HepG2 (cell line): Measurements from ENCODE around the gene ANXA7. TPM values are rescaled to one million over a fixed set of nuclear protein-coding genes. Genes with fewer than 3 reads are reported as not detected.

ENCODE experiments used
- ARNT2 ChIP-seq: sonication (generic); formaldehyde crosslinking; IDR thresholded peaks from 2 replicates; pipeline ENCODE4 v1.8.0; 2022; ENCODE audit warnings: mild to moderate bottlenecking, low read depth, missing genetic modification reagents, moderate library complexity
- CEBPG ChIP-seq: IDR thresholded peaks from 2 replicates; pipeline ENCODE4 v1.6.1; 2016
- CENPT ChIP-seq: sonication (generic); formaldehyde crosslinking; IDR thresholded peaks from 2 replicates; pipeline ENCODE4 v1.8.0; 2022; ENCODE audit warnings: low read depth, mild to moderate bottlenecking, moderate library complexity, missing genetic modification reagents
- EED ChIP-seq: sonication (generic); formaldehyde crosslinking; IDR thresholded peaks from 2 replicates; pipeline ENCODE4 v1.5.0; 2020; ENCODE audit warnings: mild to moderate bottlenecking, missing genetic modification reagents
- ERF ChIP-seq: IDR thresholded peaks from 2 replicates; pipeline ENCODE4 v1.6.1; 2018; ENCODE audit warnings: missing biosample characterization, missing genetic modification reagents
- GTF3A ChIP-seq: sonication (generic); formaldehyde crosslinking; conservative IDR thresholded peaks from 2 replicates; pipeline ENCODE4 v1.4.0; 2020; ENCODE audit warnings: mild to moderate bottlenecking, missing genetic modification reagents
- HDAC2 ChIP-seq: sonication (generic); formaldehyde crosslinking; IDR thresholded peaks from 2 replicates; pipeline ENCODE4 v1.4.0; 2020; ENCODE audit warnings: missing genetic modification reagents
- KLF11 ChIP-seq: IDR thresholded peaks from 2 replicates; pipeline ENCODE4 v1.6.1; 2016; ENCODE audit warnings: missing compliant biosample characterization
- SMC3 ChIP-seq: IDR thresholded peaks from 2 replicates; pipeline ENCODE4 v1.6.1; 2011; ENCODE audit warnings: low read length, improper control_type of control experiment
- SPEN ChIP-seq: sonication (generic); formaldehyde crosslinking; IDR thresholded peaks from 2 replicates; pipeline ENCODE4 v1.5.1; 2020; ENCODE audit warnings: low read depth, mild to moderate bottlenecking, missing genetic modification reagents
- STAT5B ChIP-seq: sonication (generic); formaldehyde crosslinking; IDR thresholded peaks from 2 replicates; pipeline ENCODE4 v1.4.0; 2020; ENCODE audit warnings: missing genetic modification reagents
- THAP11 ChIP-seq: IDR thresholded peaks from 2 replicates; pipeline ENCODE4 v1.6.1; 2016; ENCODE audit warnings: missing biosample characterization, missing genetic modification reagents
- TOE1 ChIP-seq: sonication (generic); formaldehyde crosslinking; IDR thresholded peaks from 2 replicates; pipeline ENCODE4 v1.4.0; 2020; ENCODE audit warnings: mild to moderate bottlenecking, missing genetic modification reagents
- YY1 ChIP-seq: IDR thresholded peaks from 2 replicates; pipeline ENCODE4 v1.6.1; 2011; ENCODE audit warnings: low read length, low read depth, moderate library complexity, mild to moderate bottlenecking; ENCODE audit not compliant: insufficient read depth, insufficient replicate concordance
- ZFP36L1 ChIP-seq: sonication (generic); formaldehyde crosslinking; IDR thresholded peaks from 2 replicates; pipeline ENCODE4 v1.8.0; 2022; ENCODE audit warnings: mild to moderate bottlenecking, missing genetic modification reagents, moderate library complexity
- ZIK1 ChIP-seq: sonication (generic); formaldehyde crosslinking; IDR thresholded peaks from 2 replicates; pipeline ENCODE4 v1.5.0; 2020; ENCODE audit warnings: mild to moderate bottlenecking, low read depth, missing genetic modification reagents, borderline replicate concordance
- ZMYM3 ChIP-seq: sonication (generic); formaldehyde crosslinking; IDR thresholded peaks from 2 replicates; pipeline ENCODE4 v1.5.1; 2020; ENCODE audit warnings: mild to moderate bottlenecking, missing genetic modification reagents
- ZNF430 ChIP-seq: sonication (generic); formaldehyde crosslinking; IDR thresholded peaks from 2 replicates; pipeline ENCODE4 v1.9.0; 2021; ENCODE audit warnings: mild to moderate bottlenecking, missing genetic modification reagents
- ZNF552 ChIP-seq: sonication (generic); formaldehyde crosslinking; IDR thresholded peaks from 2 replicates; pipeline ENCODE4 v1.9.0; 2022; ENCODE audit warnings: missing genetic modification reagents, mild to moderate bottlenecking, borderline replicate concordance
- ZNF569 ChIP-seq: sonication (generic); formaldehyde crosslinking; IDR thresholded peaks from 2 replicates; pipeline ENCODE4 v1.5.0; 2020; ENCODE audit warnings: mild to moderate bottlenecking, missing genetic modification reagents, moderate library complexity, borderline replicate concordance
- ZNF660 ChIP-seq: sonication (generic); formaldehyde crosslinking; IDR thresholded peaks from 2 replicates; pipeline ENCODE4 v1.5.1; 2020; ENCODE audit warnings: mild to moderate bottlenecking, low read depth, missing genetic modification reagents, borderline replicate concordance
- ZNF772 ChIP-seq: sonication (generic); formaldehyde crosslinking; IDR thresholded peaks from 2 replicates; pipeline ENCODE4 v1.5.0; 2020; ENCODE audit warnings: mild to moderate bottlenecking, missing genetic modification reagents
- ZNF780A ChIP-seq: sonication (generic); formaldehyde crosslinking; IDR thresholded peaks from 2 replicates; pipeline ENCODE4 v1.8.0; 2022; ENCODE audit warnings: mild to moderate bottlenecking, missing genetic modification reagents, moderate library complexity
- polyA plus RNA-seq, 8 experiments: library from polyadenylated mRNA; depleted of rRNA in 3 of 8; stranded (reverse) in 7 of 8; unstranded in 1 of 8; fragments of >200 nt; fragmentation: Illumina TruSeq in 4 of 8; extraction: Trizol in 4 of 8; gene quantifications; 2 replicates each; pipeline versions ENCODE4 v1.2.1 to v1.2.3, GENCODE V29; 2011 to 2016; ENCODE audit warnings: low read depth in 4 of 8, missing spikeins in 1 of 8, mixed read lengths in 1 of 8; ENCODE audit not compliant: insufficient read depth in 1 of 8
- total RNA-seq, 5 experiments: library from RNA; depleted of rRNA; stranded (reverse); fragments of >200 nt; fragmentation: Illumina TruSeq; extraction: Trizol; gene quantifications; 2 replicates each; pipeline ENCODE4 v1.2.3, GENCODE V29; 2016; ENCODE audit warnings: low read depth in 1 of 5
- TF ChIP-seq, protein P1 (sequence below): sonication (generic); formaldehyde crosslinking; IDR thresholded peaks from 2 replicates; pipeline ENCODE4 v1.8.1; 2022; ENCODE audit warnings: low read depth, mild to moderate bottlenecking, missing genetic modification reagents
- TF ChIP-seq, protein P2 (sequence below): conservative IDR thresholded peaks from 2 replicates; pipeline ENCODE4 v1.6.1; 2018; ENCODE audit warnings: missing genetic modification reagents
- TF ChIP-seq, protein P3 (sequence below): sonication (generic); formaldehyde crosslinking; IDR thresholded peaks from 2 replicates; pipeline ENCODE4 v1.8.1; 2023; ENCODE audit warnings: missing genetic modification reagents, inconsistent platforms, borderline replicate concordance

ANXA7 gene
- total and polyA plus RNA-seq, 2 of the 13 experiments (the other 11 are each of a cell fraction or from before 2014, with no cell fraction given) = 54.8 to 89.0 TPM

DNA sequence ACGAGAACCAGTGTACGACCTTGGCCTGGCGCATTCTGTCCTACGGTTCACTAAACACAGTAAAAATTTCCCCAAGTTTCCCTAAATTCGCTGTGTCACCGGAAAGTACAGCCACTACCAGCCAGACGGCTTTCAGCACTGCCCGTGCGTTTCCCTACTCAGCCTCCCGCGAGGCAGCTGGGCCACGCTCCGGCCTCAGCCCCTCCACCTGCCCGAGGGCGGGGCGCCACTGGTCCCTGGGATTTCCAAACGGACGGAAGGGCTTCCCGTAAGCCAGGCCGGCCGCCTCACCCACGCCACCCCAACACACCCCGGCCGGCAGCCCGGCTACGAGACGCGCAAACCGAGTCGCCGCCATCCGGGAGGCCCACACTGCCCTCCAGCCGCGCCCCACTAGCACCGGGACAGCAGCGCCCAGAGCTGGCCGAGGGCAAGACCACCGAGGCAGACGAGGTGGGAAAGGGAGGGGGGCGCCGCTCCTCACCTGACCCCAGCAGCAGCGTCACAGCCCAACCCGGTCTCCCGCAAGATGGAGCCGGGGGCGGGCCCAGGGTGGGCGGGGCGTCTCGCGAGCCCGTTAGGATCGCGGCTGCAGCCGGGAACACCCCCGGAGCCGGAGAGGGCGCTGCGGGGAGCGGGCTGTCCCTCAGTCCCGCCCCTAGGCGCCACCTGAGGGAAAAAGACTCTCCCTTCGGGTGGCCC lies at the start of gene ANXA7 (continued):
- TF ChIP-seq, protein P1, sequence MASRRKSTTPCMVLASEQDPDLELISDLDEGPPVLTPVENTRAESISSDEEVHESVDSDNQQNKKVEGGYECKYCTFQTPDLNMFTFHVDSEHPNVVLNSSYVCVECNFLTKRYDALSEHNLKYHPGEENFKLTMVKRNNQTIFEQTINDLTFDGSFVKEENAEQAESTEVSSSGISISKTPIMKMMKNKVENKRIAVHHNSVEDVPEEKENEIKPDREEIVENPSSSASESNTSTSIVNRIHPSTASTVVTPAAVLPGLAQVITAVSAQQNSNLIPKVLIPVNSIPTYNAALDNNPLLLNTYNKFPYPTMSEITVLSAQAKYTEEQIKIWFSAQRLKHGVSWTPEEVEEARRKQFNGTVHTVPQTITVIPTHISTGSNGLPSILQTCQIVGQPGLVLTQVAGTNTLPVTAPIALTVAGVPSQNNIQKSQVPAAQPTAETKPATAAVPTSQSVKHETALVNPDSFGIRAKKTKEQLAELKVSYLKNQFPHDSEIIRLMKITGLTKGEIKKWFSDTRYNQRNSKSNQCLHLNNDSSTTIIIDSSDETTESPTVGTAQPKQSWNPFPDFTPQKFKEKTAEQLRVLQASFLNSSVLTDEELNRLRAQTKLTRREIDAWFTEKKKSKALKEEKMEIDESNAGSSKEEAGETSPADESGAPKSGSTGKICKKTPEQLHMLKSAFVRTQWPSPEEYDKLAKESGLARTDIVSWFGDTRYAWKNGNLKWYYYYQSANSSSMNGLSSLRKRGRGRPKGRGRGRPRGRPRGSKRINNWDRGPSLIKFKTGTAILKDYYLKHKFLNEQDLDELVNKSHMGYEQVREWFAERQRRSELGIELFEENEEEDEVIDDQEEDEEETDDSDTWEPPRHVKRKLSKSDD (CRISPR knock-in tag) = no peak
- TF ChIP-seq SMC3 = no peak
- TF ChIP-seq ZNF569 = peak; percentile 66; the same call in 1 of the 2 replicates
- peak; percentile 42; the same call in 1 of the 2 replicates for TF ChIP-seq HDAC2 (CRISPR knock-in tag)
- no peak; the same call in 1 of the 2 replicates for TF ChIP-seq TOE1
- TF ChIP-seq ZNF552 (CRISPR knock-in tag) = no peak
- TF ChIP-seq CEBPG = no peak
- 0 out of 2 replicates have a peak, but pooled peaks have one; percentile 21 for TF ChIP-seq ZIK1 (CRISPR knock-in tag)
- peak; percentile 87; the same call in 1 of the 2 replicates for TF ChIP-seq ZNF772 (CRISPR knock-in tag)
- TF ChIP-seq, protein P2, sequence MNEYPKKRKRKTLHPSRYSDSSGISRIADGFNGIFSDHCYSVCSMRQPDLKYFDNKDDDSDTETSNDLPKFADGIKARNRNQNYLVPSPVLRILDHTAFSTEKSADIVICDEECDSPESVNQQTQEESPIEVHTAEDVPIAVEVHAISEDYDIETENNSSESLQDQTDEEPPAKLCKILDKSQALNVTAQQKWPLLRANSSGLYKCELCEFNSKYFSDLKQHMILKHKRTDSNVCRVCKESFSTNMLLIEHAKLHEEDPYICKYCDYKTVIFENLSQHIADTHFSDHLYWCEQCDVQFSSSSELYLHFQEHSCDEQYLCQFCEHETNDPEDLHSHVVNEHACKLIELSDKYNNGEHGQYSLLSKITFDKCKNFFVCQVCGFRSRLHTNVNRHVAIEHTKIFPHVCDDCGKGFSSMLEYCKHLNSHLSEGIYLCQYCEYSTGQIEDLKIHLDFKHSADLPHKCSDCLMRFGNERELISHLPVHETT (CRISPR knock-in tag) = 0 out of 2 replicates have a peak, but pooled peaks have one; percentile 27
- TF ChIP-seq EED = no peak
- TF ChIP-seq ARNT2 (CRISPR knock-in tag) = peak; percentile 74; the same call in 1 of the 2 replicates
- TF ChIP-seq KLF11 (CRISPR knock-in tag) = peak; percentile 21; the same call in 1 of the 2 replicates
- TF ChIP-seq ZFP36L1 (CRISPR knock-in tag) = peak; percentile 66; the same call in 1 of the 2 replicates
- peak; percentile 85 for TF ChIP-seq SPEN
- TF ChIP-seq YY1 = peak; percentile 89
- peak; percentile 79 for TF ChIP-seq THAP11 (CRISPR knock-in tag)
- TF ChIP-seq GTF3A (CRISPR knock-in tag) = 0 out of 2 replicates have a peak, but pooled peaks have one; percentile 71
- TF ChIP-seq ERF (CRISPR knock-in tag) = peak; percentile 89
- no peak for TF ChIP-seq ZNF780A (CRISPR knock-in tag)
- TF ChIP-seq CENPT (CRISPR knock-in tag) = no peak
- TF ChIP-seq ZNF430 (CRISPR knock-in tag) = peak; percentile 93
- TF ChIP-seq STAT5B = no peak
- TF ChIP-seq ZNF660 (CRISPR knock-in tag) = no peak
- 0 out of 2 replicates have a peak, but pooled peaks have one; percentile 40 for TF ChIP-seq ZMYM3
- TF ChIP-seq, protein P3, sequence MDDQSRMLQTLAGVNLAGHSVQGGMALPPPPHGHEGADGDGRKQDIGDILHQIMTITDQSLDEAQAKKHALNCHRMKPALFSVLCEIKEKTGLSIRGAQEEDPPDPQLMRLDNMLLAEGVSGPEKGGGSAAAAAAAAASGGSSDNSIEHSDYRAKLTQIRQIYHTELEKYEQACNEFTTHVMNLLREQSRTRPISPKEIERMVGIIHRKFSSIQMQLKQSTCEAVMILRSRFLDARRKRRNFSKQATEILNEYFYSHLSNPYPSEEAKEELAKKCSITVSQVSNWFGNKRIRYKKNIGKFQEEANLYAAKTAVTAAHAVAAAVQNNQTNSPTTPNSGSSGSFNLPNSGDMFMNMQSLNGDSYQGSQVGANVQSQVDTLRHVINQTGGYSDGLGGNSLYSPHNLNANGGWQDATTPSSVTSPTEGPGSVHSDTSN = peak; percentile 28; the same call in 1 of the 2 replicates
